PC-9 (cell line): Measurements from ENCODE around the gene TMA7. TPM values are rescaled to one million over a fixed set of nuclear protein-coding genes. Genes with fewer than 3 reads are reported as not detected.

ENCODE experiments used
- BruUV-seq: library from RNA; stranded (reverse); fragments of 400-500 nt; replicated peaks from 2 replicates; lab custom pipeline; 2021; lab: Mats Ljungman, UMichigan
- CTCF ChIA-PET: fragments of 300-600 bp; sonication (Branson Sonifier 250); formaldehyde crosslinking; loops from one replicate; lab custom pipeline; 2022; ENCODE audit warnings: antibody characterized with exemption; lab: Charles Lee
- POLR2A ChIA-PET: fragments of 300-600 bp; sonication (Branson Sonifier 250); formaldehyde crosslinking; loops from one replicate; lab custom pipeline; 2022; ENCODE audit warnings: antibody characterized with exemption; ENCODE audit not compliant: unreplicated experiment; lab: Charles Lee
- DNase-seq, 2 experiments: peaks; one replicate each; pipeline versions ENCODE4 v3.0.0 to v3.0.0-alpha.2; 2015 to 2022; ENCODE audit warnings: mixed read lengths in 1 of 2
- H2AFZ ChIP-seq: fragments of 200-600 bp; sonication (generic); 2 replicates; pipeline ENCODE4 v1.8.1; 2017; ENCODE audit warnings: antibody characterized with exemption
- H3F3A ChIP-seq: fragments of 200-600 bp; sonication (generic); 2 replicates; pipeline ENCODE4 v1.8.1; 2017; ENCODE audit warnings: antibody characterized with exemption, mild to moderate bottlenecking, low read depth; ENCODE audit not compliant: insufficient read depth
- H3K27ac ChIP-seq: fragments of 200-600 bp; sonication (generic); 2 replicates; pipeline ENCODE4 v1.6.1; 2016; ENCODE audit warnings: mixed run types
- H3K27me3 ChIP-seq: fragments of 200-600 bp; sonication (generic); 2 replicates; pipeline ENCODE4 v1.6.1; 2016; ENCODE audit warnings: low read depth, mixed run types; ENCODE audit not compliant: insufficient read depth
- H3K36me3 ChIP-seq: fragments of 200-600 bp; sonication (generic); 2 replicates; pipeline ENCODE4 v1.6.1; 2016; ENCODE audit warnings: low read depth, mixed run types
- H3K4me1 ChIP-seq: fragments of 200-600 bp; sonication (generic); replicated peaks from 2 replicates; pipeline ENCODE4 v1.6.1; 2016; ENCODE audit warnings: mixed run types; ENCODE audit not compliant: insufficient read depth
- H3K4me2 ChIP-seq: fragments of 200-600 bp; sonication (generic); 2 replicates; pipeline ENCODE4 v1.6.1; 2017; ENCODE audit warnings: mixed run types
- H3K4me3 ChIP-seq: fragments of 200-600 bp; sonication (generic); 2 replicates; pipeline ENCODE4 v1.6.1; 2016; ENCODE audit warnings: mixed run types
- H3K79me2 ChIP-seq: fragments of 200-600 bp; sonication (generic); 2 replicates; pipeline ENCODE4 v1.6.1; 2017; ENCODE audit warnings: low read depth, mixed run types
- H3K9me2 ChIP-seq: fragments of 200-600 bp; sonication (generic); 2 replicates; pipeline ENCODE4 v1.8.1; 2017; ENCODE audit warnings: mild to moderate bottlenecking; ENCODE audit not compliant: insufficient read depth
- H3K9me3 ChIP-seq: fragments of 200-600 bp; sonication (generic); 2 replicates; pipeline ENCODE4 v1.8.1; 2016; ENCODE audit warnings: low read depth; ENCODE audit not compliant: insufficient read depth
- H4K20me1 ChIP-seq: fragments of 200-600 bp; sonication (generic); 2 replicates; pipeline ENCODE4 v1.8.1; 2017; ENCODE audit not compliant: insufficient read depth
- CTCF ChIP-seq: fragments of 200-600 bp; sonication (generic); conservative IDR thresholded peaks from 2 replicates; pipeline ENCODE4 v1.6.1; 2017; ENCODE audit warnings: mixed run types, antibody characterized with exemption, mild to moderate bottlenecking, moderate library complexity
- EZH2 ChIP-seq: fragments of 200-600 bp; sonication (generic); IDR thresholded peaks from 2 replicates; pipeline ENCODE4 v1.8.0; 2017; ENCODE audit warnings: antibody characterized with exemption, low read depth
- intact Hi-C: fragments of 100-400 bp; cut with micrococcal nuclease; formaldehyde crosslinking; loops from one replicate; pipeline ENCODE4 v1.10.0; 2022; ENCODE audit not compliant: unreplicated experiment
- total RNA-seq: library from RNA; stranded (reverse); gene quantifications from 2 replicates; pipeline ENCODE4 v1.2.3, GENCODE V29; 2021

The TMA7 gene
- total RNA-seq, 1 experiment from 2014 or later, result 314 TPM

DNA sequence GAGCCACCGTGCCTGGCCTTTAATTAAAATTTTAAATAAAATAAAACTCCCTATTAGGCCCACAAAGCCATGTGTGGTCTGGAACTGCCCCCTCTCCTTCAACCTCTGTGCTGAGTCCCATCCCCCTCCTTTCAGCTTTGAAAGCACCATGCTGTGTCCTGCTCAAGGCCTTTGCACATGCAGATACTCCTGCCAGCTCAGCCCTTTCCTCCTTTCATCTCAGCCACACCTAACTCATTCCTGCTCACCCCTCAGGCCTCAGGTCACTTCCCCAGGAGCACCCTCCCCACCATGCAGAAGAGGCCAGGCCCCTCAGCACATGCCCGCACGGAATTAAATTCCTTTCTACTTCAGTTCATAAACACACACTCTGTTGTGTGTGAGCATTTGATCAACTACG, 34.6 kb downstream of the TMA7 start:
- Histone ChIP-seq H3K9me3 (no peaks in the 10 kb centered on the region), H3K27me3 (no peaks in the 10 kb centered on the region), H3K9me2 (no peaks in the 10 kb centered on the region), H3K27ac (no peak overlapping the region), H3K4me2 (no peak overlapping the region), H3F3A (peaks cover 8% of the 10 kb centered on the region; the same call in 1 of the 2 replicates), H3K79me2 (peaks cover 14% of the 10 kb centered on the region), H2AFZ (no peak overlapping the region), H3K4me1 (peaks cover 19% of the 10 kb centered on the region), H4K20me1 (no peaks in the 10 kb centered on the region), H3K36me3 (no peaks in the 10 kb centered on the region), H3K4me3 (no peak overlapping the region)
- DNase-seq, result no peak
- BruUV-seq, result no TSS peak
- ChIA-PET CTCF (no interaction called here), POLR2A (interaction anchor here (0.7 kb wide), 1 partner anchor 10 kb away, joined by 6 read pairs; no protein-coding TSS in a partner anchor)
- TF ChIP-seq CTCF (no peak), EZH2 (no peak)
- intact Hi-C loops, result no loop called here

DNA sequence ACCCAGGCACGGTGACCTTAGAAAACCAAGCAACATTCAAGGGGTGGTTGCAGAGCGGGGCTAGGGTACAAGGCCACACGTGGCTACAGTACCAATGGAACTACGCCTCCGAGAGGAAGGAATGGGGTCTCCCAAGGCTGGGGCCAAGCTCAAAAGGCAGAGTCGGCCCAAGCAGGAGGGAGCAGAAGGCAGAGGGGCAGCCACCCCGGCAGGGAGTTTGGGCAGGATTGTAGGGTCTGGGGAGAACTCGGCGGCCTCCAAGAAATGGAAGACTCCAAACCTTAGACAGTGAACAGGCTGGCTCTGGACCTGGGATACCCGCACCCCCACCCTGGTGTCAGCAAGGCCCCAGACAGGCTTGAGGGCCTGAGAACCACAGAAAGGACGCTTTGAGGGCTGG, 35.1 kb downstream of the TMA7 start:
- intact Hi-C loops, result no loop called here

GRCh38 chr3:48476426-48477053, 36.5 kb downstream of the TMA7 start:
- Histone ChIP-seq H3K79me2 (peaks cover 7% of the 10 kb centered on the region), H3K36me3 (no peaks in the 10 kb centered on the region), H3K4me1 (peaks cover 13% of the 10 kb centered on the region; the same call in 1 of the 2 replicates), H3F3A (peaks cover 8% of the 10 kb centered on the region; the same call in 1 of the 2 replicates), H3K27ac (no peak overlapping the region), H3K4me2 (no peak overlapping the region), H3K27me3 (no peaks in the 10 kb centered on the region), H4K20me1 (no peaks in the 10 kb centered on the region), H3K4me3 (no peak overlapping the region), H2AFZ (no peak overlapping the region), H3K9me2 (no peaks in the 10 kb centered on the region), H3K9me3 (no peaks in the 10 kb centered on the region)
- DNase-seq, result no peak
- intact Hi-C loops, result no loop called here
- TF ChIP-seq CTCF (no peak), EZH2 (no peak)
- no TSS peak for BruUV-seq
- CTCF ChIA-PET, result no interaction called here
- POLR2A ChIA-PET, result no interaction called here

More for the DNA sequence above, 35.1 kb downstream of the TMA7 start:
- Histone ChIP-seq H3K9me3 (no peaks in the 10 kb centered on the region), H3K36me3 (no peaks in the 10 kb centered on the region), H4K20me1 (no peaks in the 10 kb centered on the region), H3K4me2 (no peak overlapping the region), H2AFZ (no peak overlapping the region), H3K27me3 (no peaks in the 10 kb centered on the region), H3K4me1 (peaks cover 15% of the 10 kb centered on the region), H3F3A (peaks cover 8% of the 10 kb centered on the region; the same call in 1 of the 2 replicates), H3K9me2 (no peaks in the 10 kb centered on the region), H3K27ac (no peak overlapping the region), H3K4me3 (no peak overlapping the region), H3K79me2 (peaks cover 14% of the 10 kb centered on the region)
- TF ChIP-seq CTCF (no peak), EZH2 (no peak)
- ChIA-PET POLR2A (no interaction called here), CTCF (no interaction called here)
- DNase-seq, result no peak
- BruUV-seq, result no TSS peak
